Gastroesophageal sphincter (tissue), 4 donors: ENCODE data around the gene WSB2. TPM values are rescaled to one million over a fixed set of nuclear protein-coding genes. Genes with fewer than 3 reads are reported as not detected.

Source experiments
- ATAC-seq: fragments of 150-250 bp; one replicate; pipeline ENCODE4 v1.9.1; 2016; ENCODE audit warnings: mild to moderate bottlenecking, moderate library complexity
- H3K27ac ChIP-seq, 4 donors: fragments of 200-600 bp; sonication (generic) in 3 of 4; 1 replicate in 3 of 4; 2 replicates in 1 of 4; pipeline ENCODE4 v1.5.1; 2016 to 2019
- H3K27me3 ChIP-seq: fragments of 200-600 bp; sonication (generic); one replicate; pipeline ENCODE4 v1.5.1; 2019
- H3K36me3 ChIP-seq, 2 donors: fragments of 200-600 bp; sonication (generic); one replicate each; pipeline ENCODE4 v1.5.1; 2019; ENCODE audit warnings: control low read depth in 1 of 2
- H3K4me1 ChIP-seq, 3 donors: fragments of 200-600 bp; sonication (generic); 1 replicate in 2 of 3; 2 replicates in 1 of 3; pipeline ENCODE4 v1.5.1; 2016 to 2019; ENCODE audit warnings: control low read depth in 2 of 3
- H3K4me3 ChIP-seq, 2 donors: fragments of 200-600 bp; sonication (generic); one replicate each; pipeline ENCODE4 v1.5.1; 2019; ENCODE audit warnings: mild to moderate bottlenecking in 1 of 2, moderate library complexity in 1 of 2
- H3K9me3 ChIP-seq, 3 donors: fragments of 200-600 bp; sonication (generic); one replicate each; pipeline ENCODE4 v1.5.1; 2017 to 2019; ENCODE audit warnings: control low read depth in 2 of 3
- CTCF ChIP-seq, 4 experiments: fragments of 200-600 bp in 2 of 4; fragments of 450-650 bp in 2 of 4; sonication (generic) in 1 of 4; IDR thresholded peaks; one replicate each; pipeline ENCODE4 v1.5.1; 2017 to 2019; ENCODE audit warnings: antibody characterized with exemption in 4 of 4, mild to moderate bottlenecking in 2 of 4, moderate library complexity in 2 of 4
- EP300 ChIP-seq: sonication (generic); formaldehyde crosslinking; IDR thresholded peaks from one replicate; pipeline ENCODE4 v1.6.1; 2017; ENCODE audit warnings: antibody characterized with exemption, mild to moderate bottlenecking
- POLR2A ChIP-seq, 2 donors: fragments of 450-650 bp; IDR thresholded peaks; one replicate each; pipeline ENCODE4 v1.6.1; 2017; ENCODE audit warnings: antibody characterized with exemption in 2 of 2, mild to moderate bottlenecking in 2 of 2, moderate library complexity in 1 of 2
- POLR2AphosphoS5 ChIP-seq: sonication (generic); formaldehyde crosslinking; IDR thresholded peaks from one replicate; pipeline ENCODE4 v1.6.1; 2017; ENCODE audit warnings: antibody characterized with exemption
- WGBS, 2 donors: methylation state at CpG; one replicate each; pipeline ENCODE4 v1.1.5; 2018; ENCODE audit warnings: low coverage in 1 of 2; 5-methylcytosine and 5-hydroxymethylcytosine counted together
- small RNA-seq, 4 donors: library from RNA; depleted of rRNA; stranded (forward); fragments of <200 nt; gene quantifications; one replicate each; pipeline ENCODE3, GENCODE V24; 2016
- total RNA-seq, 4 donors: library from RNA; depleted of rRNA; stranded (reverse); fragments of >200 nt; gene quantifications; one replicate each; pipeline ENCODE4 v1.1.0, GENCODE V29; 2016

The WSB2 gene
- total RNA-seq, 4 donors from 2014 or later = 73.0 to 85.9 (median 81.5) TPM

DNA sequence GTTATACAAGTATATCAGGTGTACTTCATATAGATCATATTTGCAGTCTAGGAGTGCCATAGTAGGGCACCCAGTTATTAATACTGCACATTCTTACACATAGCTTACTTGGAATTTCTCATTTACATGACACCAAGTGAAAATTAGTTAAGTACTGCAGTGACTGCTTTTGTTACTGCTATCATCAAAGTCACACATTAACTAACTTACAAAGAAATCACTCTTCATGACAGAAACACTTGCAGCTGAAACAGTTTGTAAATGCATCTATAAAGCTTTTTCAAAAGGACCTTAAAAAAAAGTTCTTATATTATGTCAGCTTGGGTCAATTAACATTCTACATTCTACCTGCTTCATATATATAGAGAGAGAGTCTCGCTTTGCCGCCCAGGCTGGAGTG is 62.3 kb downstream of the WSB2 start:
- no peak for ATAC-seq
- Histone ChIP-seq H3K27me3 (peaks cover 7% of the 10 kb centered on the region), H3K27ac (no peak overlapping the region), H3K4me3 (no peak overlapping the region), H3K4me1 (no peaks in the 10 kb centered on the region), H3K36me3 (no peaks in the 10 kb centered on the region), H3K9me3 (peaks cover 0 to 7% (median 0%) of the 10 kb centered on the region in 3 donors)
- TF ChIP-seq CTCF (IDR thresholded peaks at IDR 0.05) = no peak
- no peak for TF ChIP-seq EP300
- no peak for TF ChIP-seq POLR2A (IDR thresholded peaks at IDR 0.05)
- no peak for TF ChIP-seq POLR2AphosphoS5
- 86 to 90% methylated on average over 2 of the region's 2 CpGs for WGBS, 2 donors

DNA sequence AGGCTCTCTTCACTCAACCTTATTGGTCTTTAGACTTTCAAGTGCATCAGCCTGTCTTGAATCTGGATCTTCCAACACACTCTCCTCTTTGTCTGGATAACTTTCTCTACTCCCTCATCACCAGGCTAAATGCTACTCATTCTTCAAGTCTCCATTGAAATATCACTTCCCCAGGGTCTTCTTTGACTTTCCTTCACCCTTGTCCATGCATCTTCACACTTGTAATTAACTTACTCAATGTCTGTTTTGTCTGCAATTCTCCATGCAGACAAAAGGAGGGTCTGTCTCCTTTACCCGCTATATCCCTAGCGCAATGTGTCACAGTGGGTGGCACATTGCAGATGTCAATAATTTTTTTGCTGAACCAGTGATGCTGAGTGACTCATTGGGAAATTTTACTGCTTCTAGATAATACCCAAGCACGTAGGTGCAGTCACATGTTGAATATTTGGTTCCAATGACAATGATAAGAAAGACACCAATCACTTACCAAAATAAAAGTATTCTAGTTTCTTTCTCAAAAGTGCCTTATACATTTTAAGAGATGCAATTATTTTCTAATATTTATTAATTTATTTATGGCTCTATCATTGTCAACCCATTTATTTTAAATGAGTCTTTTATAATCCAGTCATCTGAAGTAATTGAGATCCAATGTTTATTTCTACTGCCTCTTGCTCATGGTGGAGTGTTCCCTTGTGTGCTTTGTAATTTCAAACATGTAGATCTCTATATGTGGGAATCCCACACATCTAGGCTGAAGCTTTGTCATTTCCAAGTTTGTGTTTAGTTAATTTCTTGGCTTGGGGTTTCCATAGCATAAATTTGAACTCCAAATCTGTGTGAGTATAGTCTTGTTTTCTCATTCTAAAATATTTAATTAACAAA is 66.2 kb downstream of the WSB2 start:
- TF ChIP-seq CTCF (IDR thresholded peaks at IDR 0.05) (no peak), POLR2A (IDR thresholded peaks at IDR 0.05) (no peak), POLR2AphosphoS5 (no peak), EP300 (no peak)
- Histone ChIP-seq H3K4me3 (no peak overlapping the region), H3K27ac (no peak overlapping the region)

DNA sequence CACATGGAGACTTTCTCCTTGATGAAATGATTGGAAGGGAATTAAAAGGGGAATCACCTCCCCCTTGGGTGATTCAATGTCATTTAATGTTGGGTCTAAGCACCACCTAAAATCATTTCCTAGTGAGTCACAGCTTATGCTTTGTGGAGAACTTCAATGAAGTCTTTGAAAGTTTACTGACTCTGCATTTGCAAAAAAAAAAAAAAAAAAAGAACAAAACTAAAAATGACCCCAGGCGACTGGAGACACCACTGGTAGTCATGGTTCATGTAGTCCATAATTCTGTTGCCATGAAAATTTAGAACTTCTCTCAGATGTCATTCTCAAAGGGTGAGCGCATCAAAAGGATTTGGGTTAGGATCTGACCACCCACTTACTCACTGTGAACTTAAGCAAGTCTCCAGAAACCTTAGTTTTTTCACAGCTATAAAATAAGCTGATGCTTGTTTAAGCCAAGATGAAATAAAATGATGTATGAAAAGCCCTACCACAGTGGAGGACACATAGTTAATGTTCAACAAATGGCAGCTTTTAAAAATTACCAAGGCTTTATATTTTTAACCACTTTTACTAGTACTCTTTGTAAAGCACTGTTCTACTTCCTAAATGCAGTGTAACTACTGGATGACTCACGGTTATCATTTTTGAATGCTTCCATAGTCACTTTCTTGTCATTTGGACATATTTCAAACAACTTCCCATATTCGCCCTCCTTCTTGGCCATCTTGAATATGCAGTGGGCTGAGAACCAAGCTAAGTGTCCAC is 74.1 kb downstream of the WSB2 start:
- peaks cover 30% of the 10 kb centered on the region for H3K27me3 ChIP-seq
- WGBS, 2 donors = 63 to 67% methylated on average over 4 of the region's 4 CpGs
- TF ChIP-seq POLR2A (IDR thresholded peaks at IDR 0.05) = no peak
- no peak for TF ChIP-seq EP300
- no peak for TF ChIP-seq POLR2AphosphoS5
- no peak for TF ChIP-seq CTCF (IDR thresholded peaks at IDR 0.05)
- H3K4me3 ChIP-seq = no peak overlapping the region
- no peaks in the 10 kb centered on the region for H3K9me3 ChIP-seq
- H3K36me3 ChIP-seq = no peaks in the 10 kb centered on the region
- ATAC-seq = no peak
- no peak overlapping the region for H3K27ac ChIP-seq
- no peaks in the 10 kb centered on the region for H3K4me1 ChIP-seq

More for the DNA sequence above, 66.2 kb downstream of the WSB2 start:
- WGBS, 2 donors = 71 to 78% methylated on average over 3 of the region's 3 CpGs
- peaks cover 26% of the 10 kb centered on the region for H3K27me3 ChIP-seq
- no peak for ATAC-seq
- peaks cover 0 to 7% (median 0%) of the 10 kb centered on the region in 3 donors for H3K9me3 ChIP-seq
- no peaks in the 10 kb centered on the region for H3K4me1 ChIP-seq
- no peaks in the 10 kb centered on the region for H3K36me3 ChIP-seq

DNA sequence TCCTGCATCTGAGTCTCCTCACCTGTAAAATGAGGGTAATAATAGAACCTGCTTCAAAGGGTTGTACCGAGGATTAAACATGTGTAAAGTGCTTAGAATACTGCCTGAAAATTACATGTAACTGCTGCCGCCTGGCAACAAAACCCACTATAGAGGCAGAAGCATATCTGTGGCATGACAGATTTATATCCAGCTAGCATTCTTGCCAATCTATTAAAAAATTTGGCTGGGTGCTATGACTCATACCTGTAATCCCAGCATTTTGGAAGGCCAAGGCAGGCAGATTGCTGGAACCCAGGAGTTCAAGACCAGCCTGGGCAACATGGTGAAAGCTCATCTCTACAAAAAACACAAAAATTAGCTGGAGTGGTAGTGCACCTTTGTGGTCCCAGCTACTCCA is 75.8 kb downstream of the WSB2 start:
- no peaks in the 10 kb centered on the region for H3K9me3 ChIP-seq
- H3K27me3 ChIP-seq = peaks cover 23% of the 10 kb centered on the region
- no peak for TF ChIP-seq POLR2AphosphoS5
- TF ChIP-seq CTCF (IDR thresholded peaks at IDR 0.05) = no peak
- no peak for TF ChIP-seq POLR2A (IDR thresholded peaks at IDR 0.05)
- no peak for TF ChIP-seq EP300
- no peaks in the 10 kb centered on the region for H3K36me3 ChIP-seq
- H3K4me3 ChIP-seq = no peak overlapping the region
- ATAC-seq = no peak
- no peak overlapping the region for H3K27ac ChIP-seq
- WGBS, 2 donors = 95% methylated on average over 2 of the region's 2 CpGs; no CpG with 5 or more reads in 1 of the 2 donors
- no peaks in the 10 kb centered on the region for H3K4me1 ChIP-seq

Small RNA genes within 50 kb of the gene (small RNA-seq; reads per million reads assigned to genes)
- 0 reads per million in 4 donors for gene AC131159.1

Other genes with a start within 250 kb of the WSB2 start
- gene KSR2, start 92.2 kb downstream of the WSB2 start, total RNA-seq = under 1 TPM in 3 of 4 donors, not detected in 1; under 0.01 to 0.08 (median under 0.01) TPM
- 10 to 100 TPM in 2 of 4 donors, 1 to 10 TPM in 2; 7.3 to 13.5 (median 9.0) TPM for gene RFC5, start 44.5 kb downstream of the WSB2 start, total RNA-seq
- gene VSIG10, start 42.8 kb upstream of the WSB2 start, total RNA-seq = 10 to 100 TPM; 14.7 to 24.6 (median 17.6) TPM
- 100 to 1,000 TPM; 294 to 370 (median 337) TPM for gene PEBP1, start 74.9 kb upstream of the WSB2 start, total RNA-seq